OCI-LY1 (cell line): ENCODE data around the gene GAK.

Source experiments
- EZH2 ChIP-seq: fragments of 200-600 bp; sonication (generic), shearing (Covaris generic); IDR thresholded peaks from 2 replicates; pipeline ENCODE4 v1.8.0; 2017; ENCODE audit warnings: borderline replicate concordance, mixed run types, mild to moderate bottlenecking, antibody characterized with exemption, low read length, moderate library complexity, mixed read lengths
- TF ChIP-seq, protein P1 (sequence below): fragments of 200-600 bp; sonication (generic), shearing (Covaris generic); IDR thresholded peaks from 2 replicates; pipeline ENCODE4 v1.5.1; 2017; ENCODE audit warnings: mild to moderate bottlenecking, antibody characterized with exemption, low read length, moderate library complexity, mixed read lengths

DNA sequence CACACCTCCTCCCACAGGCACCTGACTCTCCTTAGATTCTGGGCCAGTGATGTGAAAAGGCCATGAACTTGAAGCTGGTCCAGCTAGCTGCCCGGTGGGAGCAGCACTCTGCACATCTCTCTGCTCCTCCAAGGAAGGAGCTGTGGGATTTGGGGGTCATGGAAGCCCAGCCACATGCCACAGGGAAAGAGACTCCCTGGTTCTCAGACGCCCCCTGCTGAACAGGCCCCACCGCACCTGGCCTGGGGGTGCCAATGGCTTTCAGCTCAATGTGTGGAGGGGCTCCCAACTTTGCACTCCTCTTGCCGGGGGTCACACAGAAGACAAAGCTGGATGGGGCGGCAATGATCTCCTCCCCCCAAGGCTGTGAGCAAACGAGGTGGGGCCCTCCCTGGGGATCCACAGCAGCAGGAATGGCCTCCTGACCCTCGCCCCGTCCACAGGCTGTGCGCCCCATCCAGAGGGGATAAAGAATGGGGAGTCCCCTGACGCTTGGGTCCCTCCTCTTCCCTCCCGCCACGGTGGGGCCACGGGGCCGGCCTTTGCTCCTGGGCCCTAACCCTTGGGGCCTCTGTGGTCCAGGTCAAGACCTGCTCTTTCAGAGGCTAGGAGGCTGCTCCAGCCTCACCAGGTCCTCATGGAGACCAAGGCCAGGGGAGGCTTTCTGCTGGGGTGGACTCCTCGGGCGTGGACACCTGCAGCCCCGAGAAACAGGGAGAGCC is 51.3 kb downstream of the GAK start:
- TF ChIP-seq, protein P1, sequence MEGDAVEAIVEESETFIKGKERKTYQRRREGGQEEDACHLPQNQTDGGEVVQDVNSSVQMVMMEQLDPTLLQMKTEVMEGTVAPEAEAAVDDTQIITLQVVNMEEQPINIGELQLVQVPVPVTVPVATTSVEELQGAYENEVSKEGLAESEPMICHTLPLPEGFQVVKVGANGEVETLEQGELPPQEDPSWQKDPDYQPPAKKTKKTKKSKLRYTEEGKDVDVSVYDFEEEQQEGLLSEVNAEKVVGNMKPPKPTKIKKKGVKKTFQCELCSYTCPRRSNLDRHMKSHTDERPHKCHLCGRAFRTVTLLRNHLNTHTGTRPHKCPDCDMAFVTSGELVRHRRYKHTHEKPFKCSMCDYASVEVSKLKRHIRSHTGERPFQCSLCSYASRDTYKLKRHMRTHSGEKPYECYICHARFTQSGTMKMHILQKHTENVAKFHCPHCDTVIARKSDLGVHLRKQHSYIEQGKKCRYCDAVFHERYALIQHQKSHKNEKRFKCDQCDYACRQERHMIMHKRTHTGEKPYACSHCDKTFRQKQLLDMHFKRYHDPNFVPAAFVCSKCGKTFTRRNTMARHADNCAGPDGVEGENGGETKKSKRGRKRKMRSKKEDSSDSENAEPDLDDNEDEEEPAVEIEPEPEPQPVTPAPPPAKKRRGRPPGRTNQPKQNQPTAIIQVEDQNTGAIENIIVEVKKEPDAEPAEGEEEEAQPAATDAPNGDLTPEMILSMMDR = no peak
- no peak for TF ChIP-seq EZH2
